ES-I3 (cell line): ENCODE data around the gene MCC.
A peak's percentile ranks its signal among the peaks of the same experiment; 100 is the strongest.

Source experiments
- H3K36me3 ChIP-seq: 2 replicates; pipeline ENCODE4 v1.6.1; 2013; ENCODE audit warnings: mild to moderate bottlenecking, low read length, control low read depth, moderate library complexity; ENCODE audit not compliant: insufficient read depth
- H3K4me1 ChIP-seq: 2 replicates; pipeline ENCODE4 v1.6.1; 2013; ENCODE audit warnings: mild to moderate bottlenecking, control low read depth, low read length; ENCODE audit not compliant: insufficient read depth
- H3K9ac ChIP-seq: 2 replicates; pipeline ENCODE4 v1.6.1; 2013; ENCODE audit warnings: low read depth, mild to moderate bottlenecking, low read length, moderate library complexity
- H3K9me3 ChIP-seq: 2 replicates; pipeline ENCODE4 v1.6.1; 2013; ENCODE audit warnings: mild to moderate bottlenecking, low read length, moderate library complexity; ENCODE audit not compliant: control insufficient read depth, insufficient read depth

MCC gene

GRCh38 chr5:113250341-113250953, 237.8 kb downstream of the MCC start:
- Histone ChIP-seq H3K4me1 (peaks cover 23% of the 10 kb centered on the region; the same call in 1 of the 2 replicates), H3K9me3 (no peaks in the 10 kb centered on the region), H3K9ac (no peak overlapping the region)

DNA sequence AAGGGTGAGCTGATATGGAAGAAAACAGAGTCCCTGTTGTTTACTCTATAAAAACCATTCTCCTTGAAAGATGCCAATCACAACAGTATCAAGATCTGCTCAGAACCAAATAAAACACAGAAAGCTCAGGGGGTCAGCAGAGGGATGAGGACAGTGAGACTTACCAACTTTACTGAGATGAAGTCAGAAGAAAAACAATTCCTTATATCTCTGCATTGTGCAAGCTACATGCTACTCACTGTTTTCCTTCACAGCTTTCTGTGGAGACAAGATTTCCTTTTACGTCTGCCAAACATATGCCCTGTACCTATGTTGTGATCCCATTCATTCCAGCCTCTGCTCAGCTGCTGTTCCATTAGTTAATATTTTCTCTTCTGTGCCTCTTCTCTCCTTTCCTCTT, 239.0 kb downstream of the MCC start:
- H3K36me3 ChIP-seq: no peaks in the 10 kb centered on the region
- H3K4me1 ChIP-seq: peaks cover 27% of the 10 kb centered on the region; the same call in 1 of the 2 replicates
- no peak overlapping the region for H3K9ac ChIP-seq
- H3K9me3 ChIP-seq: no peaks in the 10 kb centered on the region

More at GRCh38 chr5:113250341-113250953, 237.8 kb downstream of the MCC start:
- H3K36me3 ChIP-seq: no peaks in the 10 kb centered on the region

GRCh38 chr5:113246361-113246870, 241.8 kb downstream of the MCC start:
- no peaks in the 10 kb centered on the region for H3K36me3 ChIP-seq
- no peak overlapping the region for H3K9ac ChIP-seq
- no peaks in the 10 kb centered on the region for H3K9me3 ChIP-seq
- H3K4me1 ChIP-seq: peaks cover 27% of the 10 kb centered on the region; the same call in 1 of the 2 replicates

GRCh38 chr5:113245427-113246225, 242.6 kb downstream of the MCC start:
- no peaks in the 10 kb centered on the region for H3K9me3 ChIP-seq
- H3K36me3 ChIP-seq: no peaks in the 10 kb centered on the region
- no peak overlapping the region for H3K9ac ChIP-seq
- peaks cover 25% of the 10 kb centered on the region; the same call in 1 of the 2 replicates for H3K4me1 ChIP-seq

GRCh38 chr5:113244966-113245365, 243.3 kb downstream of the MCC start:
- Histone ChIP-seq H3K36me3 (no peaks in the 10 kb centered on the region), H3K9ac (no peak overlapping the region), H3K4me1 (peaks cover 22% of the 10 kb centered on the region; the same call in 1 of the 2 replicates), H3K9me3 (no peaks in the 10 kb centered on the region)

DNA sequence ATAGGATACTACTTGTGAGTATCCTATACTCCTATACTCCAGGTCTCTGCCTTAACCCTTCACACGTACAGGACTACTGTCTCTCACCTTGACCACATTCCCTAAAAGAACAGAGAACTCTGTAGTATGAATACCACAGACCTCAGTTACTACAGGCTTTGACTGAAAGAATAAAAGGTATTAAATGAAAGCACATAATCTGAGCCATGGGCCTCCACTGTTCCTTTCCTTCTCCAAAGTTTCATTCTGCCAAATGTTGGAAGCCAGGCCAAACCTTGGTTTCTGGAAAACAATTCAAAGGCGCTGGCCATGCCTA, 244.9 kb downstream of the MCC start:
- H3K9ac ChIP-seq: no peak overlapping the region
- no peaks in the 10 kb centered on the region for H3K36me3 ChIP-seq
- peaks cover 28% of the 10 kb centered on the region for H3K4me1 ChIP-seq
- no peaks in the 10 kb centered on the region for H3K9me3 ChIP-seq

DNA sequence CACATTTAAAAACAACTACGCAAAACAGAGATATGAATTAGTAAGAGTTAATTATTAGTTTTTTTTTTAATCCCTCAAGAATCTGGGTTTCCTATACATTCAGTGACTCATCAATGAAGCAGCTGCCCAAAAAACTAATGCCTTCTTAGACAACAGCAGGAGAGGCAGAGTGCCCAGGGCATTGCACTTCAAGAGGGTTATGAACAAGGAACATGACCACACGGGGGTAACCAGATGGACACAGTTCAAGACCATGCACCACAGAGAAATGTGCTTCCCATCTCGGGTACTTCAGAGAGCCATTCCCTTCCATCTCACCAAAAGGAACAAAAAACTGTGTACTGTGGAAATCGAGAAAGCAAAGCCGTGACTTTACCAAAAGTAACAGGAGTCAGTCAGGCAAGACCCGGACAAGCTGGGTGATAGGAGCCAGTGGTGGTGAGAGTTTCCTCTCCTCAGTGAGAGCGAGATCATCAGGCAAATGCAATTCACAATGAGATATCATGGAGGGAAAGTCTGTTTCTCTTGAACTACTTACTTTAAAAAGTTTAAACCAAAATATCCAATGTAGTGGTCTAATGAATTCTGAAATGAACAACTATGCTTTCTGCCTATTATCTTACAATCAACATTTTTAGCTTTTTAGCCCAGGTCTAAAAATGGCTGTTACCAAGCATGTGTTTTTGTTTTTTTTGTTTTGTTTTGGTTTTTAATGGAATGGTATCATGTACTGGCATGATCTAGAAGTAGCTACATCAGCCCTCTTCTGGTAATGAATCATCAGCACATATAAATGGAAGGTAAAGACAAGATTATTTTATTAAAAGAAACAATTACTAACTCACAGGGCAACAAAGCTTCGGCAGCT, 245.5 kb downstream of the MCC start:
- Histone ChIP-seq H3K36me3 (no peaks in the 10 kb centered on the region), H3K4me1 (peaks cover 31% of the 10 kb centered on the region), H3K9me3 (no peaks in the 10 kb centered on the region), H3K9ac (no peak overlapping the region)

DNA sequence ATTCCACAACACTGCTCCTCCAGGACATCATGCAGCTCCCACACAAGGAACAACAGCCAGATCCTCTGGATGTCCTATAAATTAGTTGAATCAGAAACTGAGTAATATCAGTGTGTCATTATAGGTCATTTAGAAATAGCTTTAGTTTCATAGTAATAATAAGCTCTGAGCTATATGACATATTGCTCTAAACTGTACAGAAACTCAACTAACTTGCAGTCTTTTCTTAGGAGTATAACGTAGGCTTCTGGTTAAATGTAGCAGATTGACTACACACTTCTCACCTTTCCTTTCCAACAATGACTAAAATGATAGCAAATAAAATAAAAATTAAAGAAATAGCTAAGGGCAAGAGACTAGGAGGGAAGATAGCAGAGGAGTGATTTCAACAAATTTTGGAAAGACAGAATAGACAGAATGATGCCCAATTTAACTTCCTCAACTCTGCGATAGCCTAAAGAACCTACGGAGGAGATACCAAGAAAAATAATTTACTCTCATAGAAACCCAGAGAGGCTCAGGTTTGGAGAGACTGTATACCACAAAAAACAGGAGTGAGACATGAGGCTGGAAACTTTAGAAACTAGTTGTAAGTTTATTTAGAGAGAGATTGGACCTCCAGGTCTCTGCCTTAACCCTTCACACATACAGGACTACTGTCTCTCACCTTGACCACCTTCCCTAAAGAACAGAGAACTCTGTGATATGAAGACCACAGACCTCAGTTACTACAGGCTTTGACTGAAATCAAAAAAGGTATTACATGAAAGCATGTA, 247.1 kb downstream of the MCC start:
- Histone ChIP-seq H3K4me1 (peaks cover 35% of the 10 kb centered on the region), H3K36me3 (no peaks in the 10 kb centered on the region), H3K9me3 (no peaks in the 10 kb centered on the region), H3K9ac (no peak overlapping the region)

DNA sequence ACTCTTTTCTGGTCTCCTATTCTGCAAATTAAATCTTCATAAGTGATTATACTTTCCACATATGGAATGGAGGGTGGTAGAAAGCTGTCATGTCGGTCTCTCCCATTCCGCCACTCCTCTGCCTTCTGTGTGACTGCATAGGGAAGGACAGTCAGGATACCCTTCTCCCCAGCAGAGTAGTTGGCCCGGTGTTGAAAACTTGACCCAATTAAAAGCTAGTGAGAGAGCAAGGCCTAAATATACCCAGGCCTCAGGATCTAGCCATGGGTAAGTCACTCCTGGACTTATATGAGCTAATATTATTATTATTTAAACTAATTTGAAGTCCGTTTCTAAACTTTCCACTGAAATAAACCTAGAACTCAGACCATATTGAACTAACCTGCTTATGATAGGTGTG, 248.2 kb downstream of the MCC start:
- Histone ChIP-seq H3K36me3 (no peaks in the 10 kb centered on the region), H3K4me1 (peaks cover 36% of the 10 kb centered on the region), H3K9me3 (no peaks in the 10 kb centered on the region), H3K9ac (no peak overlapping the region)

DNA sequence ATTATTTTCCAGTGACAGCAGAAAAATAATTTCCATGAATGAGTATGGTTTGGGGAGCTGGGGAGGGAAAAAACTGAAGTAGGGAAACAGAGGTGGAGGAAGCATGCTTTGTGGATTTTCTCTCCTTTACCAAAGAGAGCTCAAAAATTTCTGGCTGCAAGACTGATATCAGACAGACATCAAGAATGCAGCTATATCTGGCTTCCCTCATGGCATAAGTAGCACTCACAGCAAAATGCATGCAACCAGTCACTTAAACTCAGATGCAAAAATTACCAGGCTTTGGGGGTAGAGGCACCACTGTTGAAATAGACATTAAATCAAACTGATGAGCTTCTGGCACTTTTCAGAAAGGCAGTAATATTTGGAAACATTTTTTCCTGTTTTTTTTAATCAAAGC, 250.4 kb downstream of the MCC start:
- Histone ChIP-seq H3K9ac (no peak overlapping the region), H3K4me1 (peaks cover 50% of the 10 kb centered on the region), H3K36me3 (no peaks in the 10 kb centered on the region), H3K9me3 (no peaks in the 10 kb centered on the region)

DNA sequence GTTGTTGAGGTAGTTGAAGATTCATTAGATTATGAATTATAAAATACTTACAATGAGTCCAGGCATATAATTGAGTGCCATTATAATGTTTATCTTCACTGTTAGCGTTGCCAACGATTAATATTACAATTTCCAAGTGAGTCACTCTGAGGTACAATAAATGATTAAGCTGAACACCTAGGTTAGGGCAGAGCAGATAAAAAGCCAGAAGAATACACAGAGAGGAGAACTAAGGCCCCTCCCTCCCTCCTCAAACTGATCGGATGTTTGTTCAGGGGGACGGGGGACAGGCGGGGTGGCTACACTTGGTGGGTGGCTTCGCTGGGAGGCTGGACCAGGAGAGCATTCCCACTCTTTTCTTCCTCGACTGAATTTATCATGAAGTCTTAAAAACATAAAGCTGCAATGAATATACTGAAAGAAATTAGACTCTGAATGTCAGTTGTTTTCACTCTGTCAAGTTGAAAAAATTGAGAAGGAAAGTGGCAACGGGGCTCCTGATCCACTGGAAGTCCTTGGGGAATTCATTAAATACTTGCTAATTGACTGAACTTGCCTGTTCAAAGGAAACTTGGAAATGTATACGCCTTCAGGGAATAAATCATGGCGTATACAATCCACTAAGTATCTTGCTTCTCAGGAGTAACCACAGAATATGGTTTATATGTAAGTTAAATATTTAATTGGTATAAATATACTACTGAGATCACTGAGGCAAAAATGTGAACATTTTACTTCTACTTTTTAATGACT, 251.5 kb downstream of the MCC start:
- H3K9me3 ChIP-seq: no peaks in the 10 kb centered on the region
- H3K9ac ChIP-seq: peak overlapping the region; percentile 28; the same call in 1 of the 2 replicates
- peaks cover 55% of the 10 kb centered on the region for H3K4me1 ChIP-seq
- no peaks in the 10 kb centered on the region for H3K36me3 ChIP-seq

DNA sequence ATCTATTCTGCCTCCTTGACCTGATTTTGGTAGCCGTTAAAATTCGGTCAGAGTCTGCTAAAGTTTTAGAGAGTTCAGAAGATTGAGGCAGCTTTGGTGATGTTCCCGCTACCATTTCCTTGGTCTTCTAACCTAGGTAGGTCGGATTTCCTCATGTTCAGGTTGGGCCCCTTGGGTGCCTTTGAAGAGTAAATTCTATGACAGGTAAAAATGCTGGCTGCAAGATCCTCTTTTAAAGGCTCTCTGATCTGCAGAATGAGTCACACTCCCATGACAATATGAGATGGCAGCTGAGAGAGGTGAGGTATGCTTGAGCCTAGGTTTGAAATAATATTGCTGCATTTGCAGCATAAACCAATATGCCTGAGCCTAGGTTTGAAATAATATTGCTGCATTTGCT, 252.4 kb downstream of the MCC start:
- no peak overlapping the region; the same call in 1 of the 2 replicates for H3K9ac ChIP-seq
- no peaks in the 10 kb centered on the region for H3K36me3 ChIP-seq
- peaks cover 63% of the 10 kb centered on the region for H3K4me1 ChIP-seq
- no peaks in the 10 kb centered on the region for H3K9me3 ChIP-seq

DNA sequence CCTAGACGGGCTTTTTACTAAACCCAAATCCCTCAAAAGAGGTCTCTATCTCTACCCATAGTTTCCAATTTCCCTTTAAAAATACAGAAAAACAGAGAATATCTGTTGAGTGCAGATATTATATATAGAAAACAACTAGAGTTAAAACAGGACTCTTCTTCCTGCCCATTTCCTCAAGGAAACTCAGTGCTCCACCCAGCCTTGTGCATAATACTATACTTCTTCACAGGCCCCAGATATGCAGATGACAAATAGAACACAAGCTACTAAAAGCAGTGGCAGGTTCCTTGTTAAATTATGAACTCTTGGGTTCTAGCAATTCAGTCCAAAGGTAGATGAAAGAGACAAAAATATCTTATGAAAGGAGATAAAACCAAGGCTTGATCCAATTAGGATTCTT, 253.7 kb downstream of the MCC start:
- H3K36me3 ChIP-seq: no peaks in the 10 kb centered on the region
- no peak overlapping the region for H3K9ac ChIP-seq
- H3K9me3 ChIP-seq: no peaks in the 10 kb centered on the region
- H3K4me1 ChIP-seq: peaks cover 68% of the 10 kb centered on the region
